A549 (cell line): ENCODE measurements around the gene NRGN. TPM values are rescaled to one million over a fixed set of nuclear protein-coding genes. Genes with fewer than 3 reads are reported as not detected.

Source experiments
- ATAC-seq, 2 experiments: fragments of 200-7000 bp in 1 of 2; fragments of >200 bp in 1 of 2; cut with Nextera tagmentation in 1 of 2; cut with Tn5 transposase in 1 of 2; 3 replicates each; pipeline versions ENCODE4 v1.8.0 to v1.9.1; 2018 to 2020; ENCODE audit warnings: mild to moderate bottlenecking in 1 of 2, moderate library complexity in 1 of 2
- CTCF ChIA-PET: fragments of 300-600 bp; sonication (Branson Sonifier 250); formaldehyde crosslinking; extraction: SDS; loops from one replicate; lab custom pipeline; 2021; ENCODE audit warnings: antibody characterized with exemption, inconsistent platforms; lab: Yijun Ruan, JAX
- POLR2A ChIA-PET: fragments of 350-600 bp; formaldehyde crosslinking; extraction: SDS; loops from one replicate; lab custom pipeline; 2021; ENCODE audit warnings: antibody characterized with exemption, inconsistent platforms; lab: Yijun Ruan, JAX
- DNase-seq, 2 experiments: peaks; one replicate each; pipeline versions ENCODE4 v3.0.0 to v3.0.0-alpha.2; 2011 to 2016; ENCODE audit warnings: low read depth in 1 of 2, low spot score in 1 of 2
- FAIRE-seq: peaks from 2 replicates; lab custom pipeline; 2011; peaks lifted over from hg19 to GRCh38; lab: Jason Lieb, UNC
- H3K27ac ChIP-seq, 2 experiments: fragments of >200 bp; sonication (Bioruptor Twin); formaldehyde crosslinking; 3 replicates each; pipeline ENCODE4 v1.5.1; 2016 to 2017
- H3K4me1 ChIP-seq: fragments of >200 bp; sonication (Bioruptor Twin); formaldehyde crosslinking; 3 replicates; pipeline ENCODE4 v1.6.1; 2016
- H3K4me2 ChIP-seq: fragments of >200 bp; sonication (Bioruptor Twin); formaldehyde crosslinking; 3 replicates; pipeline ENCODE4 v1.6.1; 2016
- H3K4me3 ChIP-seq: fragments of >200 bp; sonication (Bioruptor Twin); formaldehyde crosslinking; 3 replicates; pipeline ENCODE4 v1.5.1; 2016
- H3K9me3 ChIP-seq: fragments of >200 bp; sonication (Bioruptor Twin); formaldehyde crosslinking; 3 replicates; pipeline ENCODE4 v1.6.1; 2016
- ATOH8 ChIP-seq: fragments of 250-450 bp; sonication (Bioruptor Pico); IDR thresholded peaks from 2 replicates; pipeline ENCODE4 v1.5.0; 2020; ENCODE audit warnings: low read depth, mild to moderate bottlenecking, moderate library complexity
- BHLHE40 ChIP-seq: IDR thresholded peaks from 2 replicates; pipeline ENCODE4 v1.6.1; 2012; ENCODE audit warnings: low read depth, low read length, inconsistent platforms
- CBX2 ChIP-seq: fragments of 200-600 bp; sonication (generic); IDR thresholded peaks from 2 replicates; pipeline ENCODE4 v1.6.1; 2016; ENCODE audit warnings: low read depth, mild to moderate bottlenecking, borderline replicate concordance
- CBX8 ChIP-seq: fragments of 200-600 bp; sonication (generic); IDR thresholded peaks from 2 replicates; pipeline ENCODE4 v1.6.1; 2016
- CHD2 ChIP-seq: fragments of 150-350 bp; IDR thresholded peaks from 2 replicates; pipeline ENCODE4 v1.6.1; 2014; ENCODE audit warnings: low read length; ENCODE audit not compliant: partially characterized antibody
- CHD4 ChIP-seq: fragments of 200-600 bp; sonication (generic); IDR thresholded peaks from 2 replicates; pipeline ENCODE4 v1.6.1; 2016; ENCODE audit warnings: antibody characterized with exemption, mild to moderate bottlenecking, borderline replicate concordance
- CTCF ChIP-seq: fragments of >200 bp; sonication (Bioruptor Twin); formaldehyde crosslinking; IDR thresholded peaks from 3 replicates; pipeline ENCODE4 v1.5.1; 2016
- EHF ChIP-seq: fragments of 250-450 bp; sonication (Bioruptor Pico); IDR thresholded peaks from 2 replicates; pipeline ENCODE4 v1.5.0; 2020; ENCODE audit warnings: mild to moderate bottlenecking
- FOSB ChIP-seq: fragments of 250-450 bp; sonication (Bioruptor Pico); IDR thresholded peaks from 2 replicates; pipeline ENCODE4 v1.5.0; 2020; ENCODE audit warnings: mild to moderate bottlenecking, moderate library complexity
- FOSL2 ChIP-seq, 2 experiments: fragments of 450-650 bp in 1 of 2; fragments of >200 bp in 1 of 2; sonication (Bioruptor Twin) in 1 of 2; formaldehyde crosslinking; IDR thresholded peaks; 2 replicates each; pipeline versions ENCODE4 v1.5.0 to v1.6.1; 2016 to 2020; ENCODE audit warnings: mild to moderate bottlenecking in 1 of 2, moderate library complexity in 1 of 2
- HES2 ChIP-seq: fragments of >200 bp; sonication (Bioruptor Twin); formaldehyde crosslinking; IDR thresholded peaks from 2 replicates; pipeline ENCODE4 v1.6.1; 2016
- HEYL ChIP-seq: fragments of 250-450 bp; sonication (Bioruptor Pico); IDR thresholded peaks from 2 replicates; pipeline ENCODE4 v1.8.0; 2021; ENCODE audit warnings: mild to moderate bottlenecking, moderate library complexity
- JUNB ChIP-seq: fragments of >200 bp; sonication (Bioruptor Twin); formaldehyde crosslinking; IDR thresholded peaks from 2 replicates; pipeline ENCODE4 v1.6.1; 2016
- KDM5A ChIP-seq: fragments of 200-600 bp; sonication (generic); IDR thresholded peaks from 2 replicates; pipeline ENCODE4 v1.6.1; 2016; ENCODE audit warnings: antibody characterized with exemption, mild to moderate bottlenecking
- MAFK ChIP-seq: fragments of 450-650 bp; IDR thresholded peaks from 2 replicates; pipeline ENCODE4 v1.6.1; 2014; ENCODE audit not compliant: partially characterized antibody
- NPAS2 ChIP-seq: fragments of 250-450 bp; sonication (Bioruptor Pico); IDR thresholded peaks from 2 replicates; pipeline ENCODE4 v1.8.0; 2022; ENCODE audit warnings: mild to moderate bottlenecking, moderate library complexity, borderline replicate concordance
- NR3C1 ChIP-seq: fragments of >200 bp; sonication (Bioruptor Twin); formaldehyde crosslinking; IDR thresholded peaks from 3 replicates; pipeline ENCODE4 v1.6.1; 2017
- PHF8 ChIP-seq: fragments of 200-600 bp; sonication (generic); IDR thresholded peaks from 2 replicates; pipeline ENCODE4 v1.6.1; 2016; ENCODE audit warnings: low read depth, mild to moderate bottlenecking, antibody characterized with exemption, moderate library complexity, borderline replicate concordance
- RAD21 ChIP-seq, 2 experiments: fragments of >200 bp in 1 of 2; sonication (Bioruptor Twin) in 1 of 2; formaldehyde crosslinking in 1 of 2; IDR thresholded peaks in 1 of 2; conservative IDR thresholded peaks in 1 of 2; 2 replicates in 1 of 2; 3 replicates in 1 of 2; pipeline ENCODE4 v1.6.1; 2012 to 2018; ENCODE audit warnings: inconsistent platforms in 1 of 2
- RCOR1 ChIP-seq: fragments of 150-350 bp; IDR thresholded peaks from 2 replicates; pipeline ENCODE4 v1.6.1; 2014; ENCODE audit warnings: antibody characterized with exemption, low read length, low read depth
- RNF2 ChIP-seq: fragments of 200-600 bp; sonication (generic); IDR thresholded peaks from 2 replicates; pipeline ENCODE4 v1.6.1; 2016; ENCODE audit warnings: low read depth, mild to moderate bottlenecking, antibody characterized with exemption, moderate library complexity, borderline replicate concordance
- SMC3 ChIP-seq: fragments of >200 bp; sonication (Bioruptor Twin); formaldehyde crosslinking; IDR thresholded peaks from 3 replicates; pipeline ENCODE4 v1.6.1; 2018; ENCODE audit warnings: inconsistent platforms
- SREBF2 ChIP-seq: fragments of 450-650 bp; IDR thresholded peaks from 2 replicates; pipeline ENCODE4 v1.6.1; 2014; ENCODE audit warnings: mild to moderate bottlenecking, moderate library complexity
- TFCP2L1 ChIP-seq: fragments of 250-450 bp; sonication (Bioruptor Pico); IDR thresholded peaks from 2 replicates; pipeline ENCODE4 v1.5.0; 2021; ENCODE audit warnings: mild to moderate bottlenecking
- ZFP36 ChIP-seq: fragments of 450-650 bp; IDR thresholded peaks from 2 replicates; pipeline ENCODE4 v1.6.1; 2014; ENCODE audit warnings: borderline replicate concordance; ENCODE audit not compliant: partially characterized antibody
- WGBS: methylation state at CpG from one replicate; pipeline ENCODE4 v1.1.6; 2017; ENCODE audit errors: missing lambda C conversion rate; 5-methylcytosine and 5-hydroxymethylcytosine counted together
- polyA plus RNA-seq, 4 experiments: library from polyadenylated mRNA; depleted of rRNA in 3 of 4; stranded (reverse); fragments of >200 nt; fragmentation: RNase III in 1 of 4; extraction: RNeasy Plus Mini Kit Qiagen cat#74134 plus additional on column Dnase treatment in 1 of 4; gene quantifications; 2 replicates in 3 of 4; 3 replicates in 1 of 4; pipeline ENCODE4 v1.2.3, GENCODE V29; 2011 to 2017

NRGN gene
- polyA plus RNA-seq, 2 of the 4 experiments (the other 2 are of a cell fraction): 1.2 to 3.5 TPM

- TF ChIP-seq NR3C1: no peak
- TF ChIP-seq HEYL (CRISPR knock-in tag): no peak
- TF ChIP-seq CHD4: no peak
- TF ChIP-seq SREBF2: no peak
- no peak for TF ChIP-seq EHF
- TF ChIP-seq CBX8: no peak
- TF ChIP-seq FOSB (CRISPR knock-in tag): no peak
- no peak for TF ChIP-seq CBX2
Observed at GRCh38 chr11:124724979-124725718, 14.6 kb upstream of the NRGN start (continued).

GRCh38 chr11:124725719-124726105 is 14.0 kb upstream of the NRGN start:
- ChIA-PET POLR2A (interaction anchor here (1.4 kb wide), 1 partner anchor 52 kb away, joined by 3 read pairs; the partner anchor contains the start of genes SIAE and SPA17), CTCF (interaction anchor here (1.2 to 1.3 kb wide), 2 partner anchors 38 to 57 kb away, joined by 4 read pairs; no protein-coding TSS in a partner anchor)
- Histone ChIP-seq H3K4me2 (no peak overlapping the region), H3K4me3 (no peak overlapping the region), H3K27ac (no peak overlapping the region), H3K4me1 (peaks cover 6% of the 10 kb centered on the region; the same call in 1 of the 3 replicates), H3K9me3 (no peaks in the 10 kb centered on the region)
- WGBS: 53% methylated on average over 6 of the region's 6 CpGs
- no peak for FAIRE-seq
- ATAC-seq: no peak
- DNase-seq: no peak
- TF ChIP-seq CHD2 (no peak), ATOH8 (CRISPR knock-in tag) (no peak), FOSL2 (IDR thresholded peaks at IDR 0.05) (no peak), FOSL2 (CRISPR knock-in tag; IDR thresholded peaks at IDR 0.05) (no peak), RCOR1 (no peak), HES2 (no peak), NPAS2 (CRISPR knock-in tag) (no peak), PHF8 (no peak), RAD21 (conservative IDR thresholded peaks at IDR 0.05 in 1 of 2, IDR thresholded peaks at IDR 0.05 in 1 of 2) (no peak), KDM5A (no peak)

GRCh38 chr11:124727474-124727873 is 12.3 kb upstream of the NRGN start:
- Histone ChIP-seq H3K9me3 (no peaks in the 10 kb centered on the region), H3K4me3 (no peak overlapping the region), H3K27ac (no peak overlapping the region), H3K4me2 (no peak overlapping the region), H3K4me1 (peaks cover 6% of the 10 kb centered on the region; the same call in 1 of the 3 replicates)
- TF ChIP-seq TFCP2L1 (CRISPR knock-in tag): no peak
- no peak for TF ChIP-seq FOSL2 (IDR thresholded peaks at IDR 0.05)
- no peak for TF ChIP-seq FOSL2 (CRISPR knock-in tag; IDR thresholded peaks at IDR 0.05)
- TF ChIP-seq CTCF: no peak
- TF ChIP-seq SMC3: no peak
- no peak for TF ChIP-seq NR3C1
- TF ChIP-seq ZFP36: no peak
- no peak for TF ChIP-seq SREBF2
- TF ChIP-seq RNF2: no peak
- TF ChIP-seq JUNB: no peak
- TF ChIP-seq HES2: no peak
- no peak for TF ChIP-seq BHLHE40
- no peak for TF ChIP-seq MAFK
- no peak for DNase-seq
- POLR2A ChIA-PET: no interaction called here
- CTCF ChIA-PET: no interaction called here
- WGBS: 63% methylated on average over 4 of the region's 4 CpGs
- no peak for ATAC-seq
- no peak for FAIRE-seq
